NCI-H1105 treated with DMSO at 0.1 percent for 48 hours (cell line): Measurements from ENCODE around the gene SOCS4.
"Not testable (repeated sequence)": the region's sequence is repeated elsewhere in the genome, so short reads cannot be mapped to it uniquely, and the experiment has no call there.

ENCODE experiments used
- DNase-seq: peaks from one replicate; lab custom pipeline; 2025; lab: John Stamatoyannopoulos, UW

SOCS4 gene, protein sequence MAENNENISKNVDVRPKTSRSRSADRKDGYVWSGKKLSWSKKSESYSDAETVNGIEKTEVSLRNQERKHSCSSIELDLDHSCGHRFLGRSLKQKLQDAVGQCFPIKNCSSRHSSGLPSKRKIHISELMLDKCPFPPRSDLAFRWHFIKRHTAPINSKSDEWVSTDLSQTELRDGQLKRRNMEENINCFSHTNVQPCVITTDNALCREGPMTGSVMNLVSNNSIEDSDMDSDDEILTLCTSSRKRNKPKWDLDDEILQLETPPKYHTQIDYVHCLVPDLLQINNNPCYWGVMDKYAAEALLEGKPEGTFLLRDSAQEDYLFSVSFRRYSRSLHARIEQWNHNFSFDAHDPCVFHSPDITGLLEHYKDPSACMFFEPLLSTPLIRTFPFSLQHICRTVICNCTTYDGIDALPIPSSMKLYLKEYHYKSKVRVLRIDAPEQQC

DNA sequence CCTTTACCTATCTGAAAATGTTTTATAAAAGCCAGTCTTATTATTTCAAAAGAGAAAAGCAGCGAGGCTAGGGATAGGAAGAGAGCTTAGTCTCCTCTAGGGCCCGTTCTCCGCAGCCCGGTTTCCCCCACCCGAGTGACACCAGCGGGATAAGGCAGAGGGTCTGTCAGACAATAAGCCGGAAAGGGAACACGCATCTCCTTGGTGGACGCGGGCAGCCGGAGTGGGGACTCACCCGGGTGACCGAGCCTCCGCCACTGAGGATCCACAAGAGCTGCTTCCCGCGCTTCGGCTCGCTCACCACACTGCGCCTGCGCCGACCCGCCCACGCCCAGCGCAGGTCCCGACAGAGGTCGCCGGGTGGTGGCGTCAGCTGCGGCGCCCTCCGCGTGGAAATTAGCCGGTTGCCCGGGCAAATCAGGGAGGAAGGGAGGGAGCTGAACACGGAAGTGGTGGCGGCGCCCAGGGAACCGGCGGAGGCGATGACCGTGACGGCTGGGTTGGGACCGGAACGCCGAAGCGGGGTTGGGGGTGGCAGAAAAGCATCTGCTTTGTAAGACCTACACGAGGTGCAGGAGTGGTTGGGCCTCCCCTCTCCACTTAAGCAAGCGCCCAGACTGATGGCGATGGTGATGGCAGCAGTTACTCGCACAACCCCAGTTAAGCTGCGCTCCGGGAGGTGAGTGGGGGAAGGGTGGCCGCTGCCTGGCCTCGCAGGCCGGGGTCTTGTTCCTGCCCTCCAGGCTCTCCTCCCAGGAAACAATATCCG lies at the start of gene SOCS4, which contains the start of gene WDHD1:
Gene SOCS4 (plus strand): TSS at position 444 of the 769 bp plus-strand sequence. CDS start 15,806 bp downstream, outside the sequence.
Gene WDHD1 (minus strand): TSS at position 307 of the 769 bp plus-strand sequence. CDS start 312 bp downstream, outside the sequence.
- DNase-seq = peak; percentile 94

DNA sequence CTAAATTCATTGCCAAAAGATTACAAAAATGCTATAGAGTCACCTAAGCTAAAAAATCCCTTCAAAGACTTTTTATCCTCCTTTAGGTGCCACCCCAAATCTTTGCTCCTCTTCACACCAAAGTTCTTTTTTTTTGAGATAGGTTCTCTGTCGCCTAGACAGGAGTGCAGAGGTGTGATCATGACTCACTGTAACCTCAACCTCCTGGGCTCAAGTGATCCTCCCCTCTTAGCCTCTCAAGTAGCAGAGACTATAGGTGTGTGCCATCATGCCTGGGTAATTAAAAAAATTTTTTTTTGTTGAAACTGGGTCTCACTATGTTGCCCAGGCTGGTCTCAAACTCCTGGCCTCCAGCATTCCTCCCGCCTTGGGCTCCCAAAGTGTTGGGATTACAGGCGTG lies 48.0 kb upstream of the SOCS4 start:
- no peak for DNase-seq

DNA sequence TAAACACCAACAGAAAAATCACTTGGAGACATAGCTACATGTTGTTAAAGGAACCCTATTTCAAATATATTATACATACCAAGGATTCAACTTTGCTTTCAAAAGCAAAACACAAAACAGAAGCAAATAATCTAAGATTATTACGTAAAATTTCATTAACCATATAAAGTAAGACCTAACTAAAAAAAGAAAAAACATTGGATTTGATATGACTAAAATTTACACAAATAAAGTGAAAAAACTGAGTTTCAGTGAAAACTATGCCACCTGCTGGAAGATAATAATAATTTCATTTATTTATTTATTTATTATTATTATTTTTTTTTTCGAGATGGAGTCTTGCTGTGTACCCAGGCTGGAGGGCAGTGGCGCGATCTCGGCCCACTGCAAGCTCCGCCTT lies 45.3 kb upstream of the SOCS4 start:
- no peak for DNase-seq

DNA sequence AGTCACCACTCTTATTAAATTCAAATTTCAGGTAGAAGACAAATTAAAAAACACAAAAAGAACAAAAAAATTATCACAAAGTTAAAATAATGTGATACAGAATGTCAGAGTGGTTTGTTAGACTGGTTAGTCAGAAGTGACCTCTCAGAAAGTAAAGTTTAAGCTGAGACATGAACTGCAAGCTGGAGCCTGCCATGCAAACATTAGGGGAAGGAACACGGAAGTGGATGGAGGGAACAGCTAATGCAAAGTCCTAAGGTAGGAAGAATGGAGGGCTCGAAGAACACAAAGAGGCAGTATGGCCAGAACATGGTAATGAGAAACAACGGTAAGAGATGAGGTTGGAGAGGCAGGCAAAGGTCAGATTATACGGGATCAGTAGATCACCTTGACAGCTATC lies 41.9 kb upstream of the SOCS4 start:
- DNase-seq = no peak

DNA sequence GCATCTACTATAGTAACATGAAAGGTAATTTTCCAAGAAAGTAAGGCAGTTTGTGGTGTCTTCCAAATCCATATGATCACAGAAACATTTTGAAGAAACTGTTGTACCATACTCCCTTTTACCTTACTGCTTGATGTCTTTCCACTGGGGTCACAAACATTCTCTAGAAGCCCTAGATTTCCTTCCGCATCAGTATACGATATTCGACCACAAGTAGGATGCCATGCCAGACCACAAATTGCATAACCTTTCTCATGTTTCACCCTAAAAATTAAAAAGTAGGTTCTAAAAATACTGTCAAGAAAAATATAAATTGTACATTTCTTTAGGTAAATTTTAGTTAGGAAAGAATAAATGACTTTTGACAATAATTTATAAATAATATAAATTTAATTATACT lies 26.7 kb upstream of the SOCS4 start:
- no peak for DNase-seq

DNA sequence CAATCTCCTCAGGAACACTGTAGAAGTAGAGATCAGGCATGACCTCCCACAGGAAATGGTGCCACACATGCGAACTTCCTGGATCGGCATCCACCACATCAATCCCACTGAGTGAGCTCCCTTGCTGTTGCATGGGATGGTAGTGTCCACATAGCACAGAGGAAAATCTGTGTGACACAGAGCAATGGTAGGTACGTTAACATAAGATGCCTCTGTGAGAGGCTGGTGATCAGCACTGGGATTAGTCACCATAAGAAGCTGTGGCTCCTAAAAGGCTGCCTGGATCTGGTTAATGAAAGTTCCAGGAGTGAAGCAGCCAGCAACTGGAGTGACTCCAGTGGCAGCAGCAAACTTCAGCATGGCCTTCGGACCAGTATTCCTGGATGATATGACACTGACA lies 22.0 kb upstream of the SOCS4 start:
- no peak for DNase-seq

DNA sequence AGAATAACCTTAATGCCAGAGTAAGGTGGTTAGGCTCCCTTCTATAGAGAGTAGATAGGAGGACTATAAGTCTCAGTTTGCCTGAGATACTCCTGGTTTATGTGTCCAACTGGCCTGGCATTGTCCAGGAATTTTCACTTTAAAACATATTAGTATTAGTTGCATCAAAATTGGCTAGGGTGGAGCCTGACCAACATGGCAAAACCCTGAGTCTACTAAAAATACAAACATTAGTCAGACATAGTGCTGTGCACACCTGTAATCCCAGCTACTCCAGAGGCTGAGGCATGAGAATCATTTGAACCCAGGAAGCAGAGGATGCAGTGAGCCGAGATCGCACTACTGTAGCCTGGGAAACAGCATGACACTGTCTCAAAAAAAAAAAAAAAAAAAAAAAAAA lies 12.0 kb upstream of the SOCS4 start:
- no peak for DNase-seq

DNA sequence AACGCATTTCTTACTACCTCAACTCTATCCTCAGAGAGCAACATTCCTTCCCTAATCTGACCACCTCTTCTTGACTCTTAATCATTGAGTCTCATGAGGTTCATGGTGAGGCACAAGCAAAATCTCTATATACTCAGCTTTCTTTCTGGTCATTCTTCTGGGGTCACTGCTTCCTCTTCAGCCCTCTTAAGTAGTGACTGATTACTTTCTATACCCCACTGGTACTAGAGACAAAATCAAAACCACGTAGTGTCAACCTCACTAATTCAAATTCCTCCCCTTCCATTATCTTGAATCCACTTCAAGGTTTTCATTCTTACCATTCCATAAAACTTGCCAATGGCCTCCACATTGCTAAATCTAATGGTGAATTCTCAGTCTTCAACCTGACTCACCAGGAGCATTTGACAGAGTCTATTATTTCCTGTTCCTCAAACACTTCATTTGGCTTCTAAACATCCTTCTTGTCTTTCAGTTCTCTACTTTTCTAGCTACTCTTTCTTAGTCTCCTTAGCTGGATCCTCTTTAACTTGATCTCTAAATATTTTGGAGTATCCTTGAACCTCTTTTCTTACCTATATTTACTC lies 7.0 kb upstream of the SOCS4 start:
- DNase-seq = no peak

DNA sequence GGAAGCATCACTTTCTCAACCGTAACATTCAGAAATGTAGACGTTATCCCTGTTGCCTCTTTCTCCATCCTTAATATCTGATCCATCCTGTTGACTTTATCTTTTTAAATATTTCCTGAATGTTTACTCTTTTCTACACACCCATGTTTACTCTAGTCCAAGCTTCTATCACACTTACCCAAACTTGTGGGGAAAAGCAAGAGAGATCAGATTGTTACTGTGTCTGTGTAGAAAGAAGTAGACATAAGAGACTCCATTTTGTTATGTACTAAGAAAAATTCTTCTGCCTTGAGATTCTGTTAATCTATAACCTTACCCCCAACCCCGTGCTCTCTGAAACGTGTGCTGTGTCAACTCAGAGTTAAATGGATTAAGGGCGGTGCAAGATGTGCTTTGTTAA lies 2.7 kb upstream of the SOCS4 start:
- not testable (repeated sequence) for DNase-seq

DNA sequence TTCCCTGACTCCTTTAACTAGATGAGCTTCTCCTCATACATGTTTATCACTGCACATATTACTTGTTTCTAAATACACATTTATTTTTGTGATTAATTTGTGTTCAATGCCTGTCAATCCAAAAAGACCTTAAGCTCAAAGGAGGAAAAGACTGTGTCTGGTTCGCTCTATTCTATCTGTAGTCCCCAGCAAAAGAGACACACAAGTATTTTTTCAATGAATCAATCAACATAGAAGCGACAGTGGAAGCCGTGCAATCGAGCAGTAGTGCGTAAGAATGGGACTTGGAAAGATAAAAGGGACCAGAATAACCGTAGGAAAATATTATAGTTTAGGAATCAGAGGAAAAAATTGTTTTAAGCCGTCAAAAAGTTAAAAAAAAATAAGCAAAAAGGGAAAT lies 1.1 kb upstream of the SOCS4 start:
- no peak for DNase-seq

DNA sequence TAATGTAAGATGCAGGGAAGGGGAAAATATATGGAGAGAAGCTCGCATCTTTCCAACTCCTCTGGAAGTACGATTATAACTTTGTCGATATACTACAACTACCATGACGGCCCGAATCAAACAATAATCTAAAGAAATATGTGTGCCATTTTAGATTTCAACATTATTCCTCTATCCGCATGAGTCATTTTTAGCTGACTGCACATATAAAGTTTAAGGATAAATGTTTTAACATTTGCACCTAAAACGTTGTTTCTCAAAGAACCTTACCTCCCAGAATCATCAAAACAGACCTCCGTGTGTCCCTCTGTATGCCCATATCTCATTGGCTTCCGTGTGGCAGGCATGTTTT lies 619 bp upstream of the SOCS4 start:
- DNase-seq = no peak

DNA sequence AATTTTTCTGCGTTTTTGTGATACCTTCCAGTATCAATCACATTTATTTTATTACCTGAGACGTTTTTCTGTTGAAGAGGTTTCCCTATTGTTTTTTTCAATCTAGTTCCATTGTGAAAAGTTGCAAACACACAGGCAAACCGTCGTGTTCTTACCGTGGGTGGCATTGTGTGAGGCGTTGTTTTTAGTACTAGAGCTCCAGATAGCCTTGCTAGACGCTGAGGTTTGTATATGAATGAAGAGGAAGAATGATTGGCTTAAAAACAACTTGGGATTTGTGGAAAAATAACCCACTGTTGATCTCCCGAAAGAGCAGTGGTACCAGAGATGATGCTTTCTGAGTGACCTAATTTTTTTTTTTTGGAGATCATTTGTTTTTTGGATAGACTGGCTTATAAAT lies 1.0 kb downstream of the SOCS4 start:
- DNase-seq = peak; percentile 29

DNA sequence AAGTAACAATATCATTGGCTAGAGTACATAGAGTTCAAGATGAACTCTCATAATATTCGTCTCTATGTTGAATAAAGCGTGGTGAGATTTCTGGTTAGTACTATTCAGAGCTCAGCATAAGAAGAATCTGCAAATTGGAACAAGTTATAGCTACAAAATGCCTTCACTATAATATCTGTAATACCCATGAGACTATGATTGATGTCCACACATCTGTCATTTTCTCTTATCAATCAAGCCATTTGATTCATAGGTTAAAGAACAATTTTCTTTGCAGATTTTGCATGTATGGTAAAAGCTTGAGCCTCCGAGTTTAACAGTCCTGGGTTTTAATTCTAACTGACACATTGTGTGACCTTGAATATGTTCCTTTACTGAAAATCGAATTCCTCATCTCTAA lies 1.4 kb downstream of the SOCS4 start:
- DNase-seq = no peak

DNA sequence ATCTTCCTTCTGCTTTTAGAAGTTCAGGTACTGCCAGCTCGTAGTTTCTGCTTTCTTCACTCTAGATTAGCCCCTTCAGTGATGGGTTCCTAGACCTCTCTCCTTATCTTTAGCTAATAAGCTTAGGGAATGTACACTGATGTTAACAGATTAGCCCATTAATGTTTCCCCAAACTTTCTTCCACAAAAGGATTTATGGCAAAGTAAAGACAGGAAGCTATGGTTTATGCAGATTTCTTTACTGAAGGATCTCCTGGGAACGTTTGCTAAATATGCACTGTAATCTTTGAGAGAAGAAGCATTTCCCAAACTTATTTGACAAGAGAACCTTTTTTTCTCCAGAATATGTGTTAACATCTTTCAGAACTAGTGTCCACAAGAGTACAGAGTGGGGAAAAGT lies 4.2 kb downstream of the SOCS4 start:
- no peak for DNase-seq

DNA sequence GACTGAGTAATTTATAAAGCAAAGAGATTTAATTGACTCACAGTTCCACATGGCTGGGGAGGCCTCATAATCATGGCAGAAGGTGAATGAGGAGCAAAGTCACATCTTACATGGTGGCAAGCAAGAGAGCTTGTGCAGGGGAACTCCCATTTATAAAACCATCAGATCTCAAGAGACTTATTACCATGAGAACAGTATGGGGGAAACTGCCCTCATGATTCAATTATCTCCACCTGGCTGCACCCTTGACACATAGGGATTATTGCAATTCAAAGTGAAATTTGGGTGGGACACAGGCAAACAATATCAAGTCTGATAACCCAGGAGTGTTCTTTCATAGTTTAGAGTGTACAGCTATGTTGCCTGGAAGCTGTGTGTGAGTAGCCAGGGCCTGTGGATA lies 11.0 kb downstream of the SOCS4 start:
- DNase-seq = not testable (repeated sequence)

DNA sequence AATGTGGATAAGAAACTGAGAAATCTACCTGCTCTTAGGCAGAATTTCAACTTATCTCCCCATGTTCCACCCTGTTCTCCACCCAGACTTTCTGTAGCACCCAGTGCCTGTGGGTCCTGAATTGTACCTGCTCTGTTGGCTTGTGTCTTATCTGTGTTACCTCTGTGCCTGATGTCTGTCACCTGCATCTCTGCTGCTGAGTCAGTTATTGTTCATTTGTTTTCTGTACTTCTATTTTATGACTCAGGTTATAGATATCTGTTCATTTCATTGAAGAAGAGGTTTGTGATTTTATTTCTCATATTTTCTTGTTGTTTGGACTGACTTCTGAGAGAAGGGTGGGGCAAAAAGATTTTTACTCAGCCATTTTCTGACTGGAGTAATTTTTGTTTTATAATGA lies 11.7 kb downstream of the SOCS4 start:
- DNase-seq = no peak

DNA sequence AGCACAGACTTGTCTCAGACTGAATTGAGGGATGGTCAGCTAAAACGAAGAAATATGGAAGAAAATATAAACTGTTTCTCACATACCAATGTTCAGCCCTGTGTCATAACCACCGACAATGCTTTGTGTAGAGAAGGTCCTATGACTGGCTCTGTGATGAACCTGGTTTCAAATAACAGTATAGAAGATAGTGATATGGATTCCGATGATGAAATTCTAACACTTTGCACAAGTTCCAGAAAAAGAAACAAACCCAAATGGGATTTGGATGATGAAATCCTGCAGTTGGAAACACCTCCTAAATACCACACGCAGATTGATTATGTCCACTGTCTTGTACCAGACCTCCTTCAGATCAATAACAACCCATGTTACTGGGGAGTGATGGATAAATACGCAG lies 16.5 kb downstream of the SOCS4 start:
- no peak for DNase-seq

DNA sequence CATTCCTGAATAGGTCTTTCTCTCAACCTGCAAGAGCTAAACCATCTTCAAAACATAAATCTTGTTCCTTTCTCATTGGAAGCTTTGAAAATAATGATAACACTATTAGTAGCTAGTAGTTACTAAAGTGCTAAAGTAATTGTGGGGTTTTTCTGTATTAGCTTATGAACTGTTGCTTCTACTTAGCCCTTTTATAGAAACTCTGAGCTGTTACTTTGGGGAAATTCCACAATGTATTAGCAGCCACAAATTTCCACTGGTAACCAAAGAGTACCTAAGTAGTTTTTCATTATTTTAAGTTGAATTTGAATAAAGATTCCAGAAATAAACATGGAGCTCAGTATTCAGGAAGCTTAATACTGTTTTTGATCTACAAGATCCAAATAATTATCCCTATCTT lies 18.1 kb downstream of the SOCS4 start:
- no peak for DNase-seq

DNA sequence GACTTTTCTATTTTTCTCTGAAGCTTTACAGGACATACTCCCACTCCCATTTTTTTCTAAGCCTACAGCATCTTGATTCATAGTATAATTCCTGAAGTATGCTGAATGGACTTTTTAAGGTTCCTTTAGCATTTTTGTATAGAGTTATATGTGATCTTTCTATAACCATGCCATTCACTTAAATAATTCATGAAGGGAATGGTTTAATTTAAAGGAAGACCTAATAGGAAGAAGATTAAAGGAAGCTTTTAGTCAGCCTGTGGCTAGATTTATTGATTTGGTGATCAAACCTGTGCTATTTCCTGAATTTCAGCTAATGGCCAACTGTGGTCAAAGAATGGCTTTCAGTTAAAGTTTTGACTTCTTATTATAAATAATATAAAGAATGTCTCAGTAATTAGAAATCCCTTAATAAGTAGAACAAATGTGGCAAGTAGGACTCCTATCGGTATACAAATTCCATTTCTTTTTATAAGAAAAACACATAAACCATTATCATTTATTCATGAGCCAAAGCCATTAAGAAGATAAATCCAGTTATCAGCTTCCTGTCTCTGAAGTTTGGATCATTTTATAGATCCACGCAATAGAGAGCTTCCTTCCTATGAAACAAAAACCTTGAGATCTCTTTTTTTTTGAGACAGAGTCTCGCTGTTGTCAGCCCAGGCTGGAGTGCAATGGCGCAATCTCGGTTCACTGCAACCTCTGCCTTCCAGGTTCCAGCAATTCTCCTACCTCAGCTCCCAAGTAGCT lies 20.4 kb downstream of the SOCS4 start:
- DNase-seq = no peak

DNA sequence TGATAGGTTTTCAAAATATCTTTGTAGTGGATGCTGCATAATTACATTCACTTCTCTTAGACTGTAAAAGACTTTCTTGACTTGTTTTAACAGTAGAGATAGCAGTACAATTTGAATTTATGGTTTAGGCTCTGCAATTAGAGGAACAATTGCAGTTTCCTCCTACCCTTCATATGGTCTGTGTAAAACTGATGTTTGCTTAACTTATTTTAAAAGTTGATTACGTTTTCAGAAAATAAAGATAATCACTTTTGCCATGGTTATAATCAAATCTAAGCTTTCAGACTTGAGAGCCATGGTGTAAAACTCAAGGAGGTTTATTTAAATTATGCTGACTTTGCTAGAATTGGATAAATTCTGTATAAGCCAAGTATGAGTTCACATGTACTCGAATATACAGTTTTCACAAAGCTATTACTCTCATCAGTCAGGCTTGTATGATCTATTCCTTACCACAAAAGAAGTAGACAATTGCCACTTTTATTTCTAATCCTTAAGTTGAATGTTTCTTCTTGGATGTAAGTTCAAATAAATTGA lies 21.9 kb downstream of the SOCS4 start:
- no peak for DNase-seq

DNA sequence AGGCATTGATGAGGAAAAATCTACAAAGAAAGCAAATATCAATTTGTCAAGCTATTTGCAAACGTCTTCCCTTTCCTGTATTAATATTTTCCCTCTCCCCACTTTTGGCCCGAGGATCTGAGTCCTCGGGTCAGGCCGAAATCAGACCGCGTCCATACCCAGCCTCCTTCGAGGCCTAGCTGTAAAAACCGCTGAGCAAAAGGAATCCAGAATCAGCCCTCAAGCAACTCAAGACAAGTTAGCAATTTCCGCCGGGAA lies 24.1 kb downstream of the SOCS4 start:
- no peak for DNase-seq
